Measurements from ENCODE around the gene ERMAP.
"Not testable (repeated sequence)": the region's sequence is repeated elsewhere in the genome, so short reads cannot be mapped to it uniquely, and the experiment has no call there.

ERMAP gene

DNA sequence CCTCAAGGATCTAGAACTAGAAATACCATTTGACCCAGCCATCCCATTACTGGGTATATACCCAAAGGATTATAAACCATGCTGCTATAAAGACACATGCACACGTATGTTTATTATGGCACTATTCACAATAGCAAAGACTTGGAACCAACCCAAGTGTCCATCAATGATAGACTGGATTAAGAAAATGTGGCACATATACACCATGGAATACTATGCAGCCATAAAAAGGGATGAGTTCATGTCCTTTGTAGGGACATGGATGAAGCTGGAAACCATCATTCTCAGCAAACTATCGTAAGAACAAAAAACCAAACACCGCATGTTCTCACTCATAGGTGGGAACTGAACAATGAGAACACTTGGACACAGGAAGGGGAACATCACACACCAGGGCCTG, 2.1 kb upstream of the ERMAP start:
- DNase-seq: not testable (repeated sequence)

- no peak for DNase-seq
Observed at GRCh38 chr1:42815941-42816584, 859 bp upstream of the ERMAP start.

DNA sequence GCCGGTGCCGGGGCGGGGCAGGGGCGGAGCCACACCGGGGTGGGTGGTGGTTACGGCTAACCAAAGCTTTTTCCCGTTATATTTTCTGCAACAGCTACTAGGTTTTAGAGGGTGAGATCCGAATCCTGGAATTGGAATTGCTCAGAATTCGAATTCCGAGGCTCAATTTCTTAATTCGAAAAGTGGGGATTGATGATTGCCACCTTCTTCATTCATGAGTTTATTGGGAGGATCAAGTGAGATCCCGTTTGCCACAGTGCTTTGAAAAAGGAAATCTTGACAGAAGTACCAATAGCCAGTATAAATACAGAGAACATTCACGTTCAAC, 482 bp downstream of the ERMAP start:
- DNase-seq: no peak

- no peak for DNase-seq
Observed at GRCh38 chr1:42817976-42818375, 1.1 kb downstream of the ERMAP start.

- DNase-seq: no peak
Observed at GRCh38 chr1:42820813-42821212, 3.9 kb downstream of the ERMAP start.

DNA sequence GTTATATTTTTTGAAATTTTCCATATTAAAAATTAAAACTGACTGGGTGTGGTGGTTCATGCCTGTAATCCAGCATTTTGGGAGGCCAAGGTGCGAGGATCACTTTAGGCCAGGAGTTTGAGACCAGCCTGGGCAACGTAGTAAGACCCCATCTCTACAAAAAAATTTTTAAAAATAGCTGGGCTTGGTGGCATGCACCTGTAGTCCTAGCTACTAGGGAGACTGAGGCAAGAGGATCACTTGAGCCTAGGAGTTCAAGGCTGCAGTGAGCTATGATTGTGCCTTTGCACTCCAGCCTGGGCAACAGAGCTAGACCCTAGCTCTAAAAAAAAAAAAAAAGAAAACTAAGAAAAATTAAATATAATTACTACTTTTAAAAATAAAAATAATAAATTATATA, 4.8 kb downstream of the ERMAP start:
- no peak for DNase-seq

DNA sequence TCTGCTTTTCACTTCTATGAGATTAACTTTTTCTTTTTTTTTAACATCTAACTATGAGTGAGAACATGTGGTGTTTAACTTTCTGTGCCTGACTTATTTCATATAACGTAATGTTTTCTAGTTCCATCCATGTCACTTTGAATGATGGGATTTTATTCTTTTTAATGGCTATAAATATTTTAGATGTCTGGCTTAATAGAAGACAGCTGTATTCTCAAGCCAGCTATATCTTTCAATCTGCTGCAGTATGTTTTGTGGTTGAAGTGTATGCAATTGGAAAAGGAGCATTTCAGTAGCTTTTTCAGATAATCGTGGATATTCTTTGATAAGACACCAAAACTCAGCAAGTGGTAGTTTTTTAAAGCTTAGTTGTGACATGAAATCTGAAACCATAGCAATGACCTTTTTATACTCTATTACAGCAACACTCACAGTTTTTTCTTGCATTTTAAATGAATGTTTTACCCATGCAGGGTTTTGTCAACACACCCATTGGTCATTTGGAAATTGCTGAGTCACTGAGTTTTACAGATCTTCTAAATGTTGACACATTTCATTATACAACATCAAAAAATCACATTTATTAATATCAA, 6.0 kb downstream of the ERMAP start:
- no peak for DNase-seq

DNA sequence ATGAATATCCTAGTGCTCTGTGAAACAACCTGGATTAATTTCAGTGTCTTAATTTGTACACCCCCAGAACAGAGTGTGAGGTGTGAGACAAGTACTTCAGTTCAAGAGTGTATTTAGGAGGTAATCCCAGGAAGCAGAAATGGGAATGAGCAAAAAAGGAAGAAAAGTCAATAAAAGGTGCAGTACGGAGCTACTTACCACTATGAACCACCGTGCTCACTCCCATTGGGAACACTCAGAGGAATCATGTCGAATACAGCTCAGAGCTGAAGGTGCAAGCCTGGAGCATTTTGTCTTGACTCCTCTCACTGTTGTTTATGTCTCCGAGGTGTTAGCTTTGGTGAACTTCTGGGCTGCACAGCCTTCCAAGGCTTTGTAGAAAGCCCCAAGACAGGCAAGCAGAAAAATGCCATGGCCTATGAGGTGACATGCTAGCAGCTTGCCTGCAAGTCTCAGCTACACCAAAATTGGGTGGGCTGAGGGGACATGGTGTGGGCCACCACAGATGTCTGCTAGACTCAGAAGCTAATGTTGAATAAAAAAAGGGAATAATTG, 7.6 kb downstream of the ERMAP start:
- no peak for DNase-seq

DNA sequence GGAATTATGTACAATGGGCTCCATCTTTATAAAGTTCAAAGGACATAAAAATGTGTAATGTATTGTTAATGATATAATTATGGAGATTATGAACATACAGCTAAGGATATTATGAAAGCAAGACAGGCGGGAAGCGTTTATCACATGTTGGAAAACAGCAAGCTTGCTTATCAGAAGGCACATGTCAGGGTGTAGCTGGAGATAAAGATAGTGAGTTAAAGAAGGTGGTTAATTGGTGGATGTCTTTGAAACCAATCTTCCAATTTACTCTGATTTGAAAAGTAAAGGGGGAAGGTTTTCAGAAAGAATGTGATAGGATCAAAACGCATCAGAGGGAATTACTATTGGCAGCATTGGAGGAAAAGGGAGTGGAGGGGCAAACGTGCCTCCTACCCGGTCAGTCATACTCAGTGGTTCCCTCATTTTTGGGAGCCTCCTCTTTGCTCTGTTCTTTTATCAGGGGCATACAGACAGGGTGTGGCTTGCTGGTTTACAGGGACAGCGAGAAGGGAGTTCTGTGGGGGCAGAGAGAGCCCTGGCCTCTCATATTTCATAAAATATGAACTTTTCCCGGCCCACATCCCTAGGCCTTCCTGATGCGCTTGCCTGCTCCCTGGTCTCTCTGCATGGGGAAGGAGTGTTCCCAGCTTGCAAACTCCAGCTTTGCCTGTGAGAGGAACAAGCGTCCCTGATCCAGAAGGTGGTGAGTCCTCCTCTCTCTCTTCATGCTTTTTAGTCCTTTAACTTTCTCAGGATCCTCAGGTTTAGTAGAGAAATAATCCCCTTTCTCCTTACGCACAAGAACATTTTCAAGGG, 8.3 kb downstream of the ERMAP start:
- no peak for DNase-seq

DNA sequence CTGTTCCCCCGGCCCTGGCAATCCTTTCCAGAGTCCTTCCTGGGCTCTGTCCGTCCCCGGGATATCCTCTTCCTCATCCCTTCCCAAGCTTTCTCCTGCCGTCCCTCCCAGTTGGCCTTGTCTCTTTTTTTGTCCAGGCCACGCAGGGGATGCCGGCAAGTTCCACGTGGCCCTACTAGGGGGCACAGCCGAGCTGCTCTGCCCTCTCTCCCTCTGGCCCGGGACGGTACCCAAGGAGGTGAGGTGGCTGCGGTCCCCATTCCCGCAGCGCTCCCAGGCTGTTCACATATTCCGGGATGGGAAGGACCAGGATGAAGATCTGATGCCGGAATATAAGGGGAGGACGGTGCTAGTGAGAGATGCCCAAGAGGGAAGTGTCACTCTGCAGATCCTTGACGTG, 13.7 kb downstream of the ERMAP start:
- no peak for DNase-seq

GRCh38 chr1:42831273-42831672, 14.4 kb downstream of the ERMAP start:
- no peak for DNase-seq

- no peak for DNase-seq
Observed at GRCh38 chr1:42832641-42833240, 15.8 kb downstream of the ERMAP start.

DNA sequence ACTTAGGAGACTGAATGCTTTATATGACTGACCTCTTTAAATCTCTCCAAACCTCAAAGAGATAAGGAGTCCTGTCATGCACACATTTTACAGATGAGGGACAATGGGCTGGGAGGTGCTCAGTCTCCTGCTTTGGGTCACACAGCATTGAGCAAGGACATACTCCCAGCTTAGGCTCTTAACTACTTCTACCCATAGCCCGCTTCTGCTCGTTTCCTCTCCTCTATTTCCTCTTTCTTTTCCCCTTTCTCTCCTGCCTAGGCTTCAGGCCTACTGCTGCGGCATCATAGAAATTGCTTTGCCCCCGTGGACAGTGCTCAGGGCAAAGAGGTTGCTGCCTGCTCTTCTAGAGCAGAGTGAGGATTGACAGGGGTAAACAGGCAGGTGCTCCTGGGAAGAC, 17.1 kb downstream of the ERMAP start:
- DNase-seq: no peak

DNA sequence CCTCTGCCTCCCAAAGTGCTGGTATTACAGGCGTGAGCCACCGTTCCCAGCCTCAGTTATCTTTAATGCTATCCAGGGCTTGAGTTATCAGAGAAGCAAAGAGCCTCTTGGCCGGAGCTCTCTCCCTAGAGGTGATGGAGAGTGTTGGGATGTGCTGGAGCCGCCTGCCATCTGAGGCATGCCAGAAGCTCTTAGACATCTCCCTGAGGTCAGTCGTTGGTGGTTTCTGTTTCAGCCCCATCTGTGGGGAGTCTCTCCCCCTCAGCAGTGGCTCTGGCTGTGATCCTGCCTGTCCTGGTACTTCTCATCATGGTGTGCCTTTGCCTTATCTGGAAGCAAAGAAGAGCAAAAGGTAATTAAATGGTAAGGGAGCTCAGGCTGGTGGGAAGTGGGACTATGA, 17.9 kb downstream of the ERMAP start:
- no peak for DNase-seq

DNA sequence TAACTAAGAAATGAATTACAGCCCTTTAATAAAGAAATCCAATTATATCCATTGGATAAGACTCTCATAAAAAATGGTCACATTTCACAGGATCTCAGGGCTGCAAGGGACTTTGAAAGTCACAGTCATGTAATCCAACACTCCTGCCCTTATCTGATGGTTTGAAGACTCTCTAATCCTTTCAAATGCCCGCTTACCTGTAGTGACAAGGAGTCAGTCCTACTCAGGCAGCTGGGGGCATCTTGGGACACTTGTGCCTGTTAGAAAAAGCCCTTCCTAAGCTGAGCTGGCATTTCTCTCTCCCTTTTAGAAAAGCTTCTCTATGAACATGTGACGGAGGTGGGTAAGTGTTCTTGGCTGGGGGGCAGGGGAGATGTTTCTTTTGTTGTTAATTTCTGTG, 18.5 kb downstream of the ERMAP start:
- no peak for DNase-seq

DNA sequence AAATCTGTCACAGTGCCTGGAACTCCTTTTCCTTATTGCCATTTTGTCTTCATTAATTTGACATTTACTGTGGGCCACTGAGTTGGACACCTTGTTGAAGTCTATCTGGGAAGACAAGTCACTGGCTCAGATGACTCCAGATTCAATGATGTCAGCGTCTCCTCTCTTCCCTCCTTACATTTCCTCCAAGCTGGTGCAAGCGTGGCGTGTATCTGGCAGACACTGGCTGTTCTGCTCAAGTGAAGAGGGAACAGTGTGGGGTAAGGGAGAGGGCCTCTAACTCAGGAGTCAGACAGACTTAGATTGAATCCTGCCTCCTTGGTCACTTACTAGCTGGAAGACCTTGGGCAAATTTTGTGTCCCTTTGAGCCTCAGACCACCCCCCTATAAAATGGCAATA, 20.8 kb downstream of the ERMAP start:
- no peak for DNase-seq

GRCh38 chr1:42838482-42839190, 21.7 kb downstream of the ERMAP start:
- no peak for DNase-seq

GRCh38 chr1:42841010-42841409, 24.1 kb downstream of the ERMAP start:
- no peak for DNase-seq

DNA sequence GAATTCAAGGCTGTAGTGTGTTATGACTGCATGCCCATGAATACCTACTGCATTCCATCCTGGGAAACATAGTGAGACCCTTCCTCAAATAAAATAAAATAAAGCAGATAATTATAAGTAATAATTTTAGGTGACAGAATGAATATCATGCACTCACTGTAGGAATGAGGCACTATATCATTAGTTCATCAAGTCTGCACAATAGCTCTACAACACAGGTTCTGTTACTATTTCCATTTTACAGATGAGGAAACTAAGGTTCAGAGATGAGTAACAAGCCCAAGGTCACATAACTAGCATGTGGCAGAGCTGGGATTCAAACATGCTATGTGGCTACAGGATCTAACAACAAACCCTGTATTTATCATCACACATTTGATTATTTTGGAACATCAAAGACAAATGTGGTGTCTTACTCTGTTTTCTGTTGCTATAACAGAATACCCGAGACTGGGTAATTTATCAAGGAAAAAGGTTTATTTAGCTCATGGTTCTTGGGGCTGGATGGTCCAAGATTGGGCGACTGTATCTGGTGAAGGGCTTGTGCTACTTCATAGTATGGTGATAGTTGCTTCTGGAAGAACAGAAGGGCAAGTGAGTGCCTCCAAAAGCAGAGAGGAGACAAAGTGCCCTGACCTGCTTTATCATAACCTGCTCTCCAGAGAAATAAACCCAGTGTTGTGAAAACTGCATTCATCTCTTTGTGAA, 24.7 kb downstream of the ERMAP start:
- no peak for DNase-seq

GRCh38 chr1:42844592-42845140, 27.7 kb downstream of the ERMAP start:
- no peak for DNase-seq

- DNase-seq: no peak
Observed at GRCh38 chr1:42845193-42845592, 28.3 kb downstream of the ERMAP start.

DNA sequence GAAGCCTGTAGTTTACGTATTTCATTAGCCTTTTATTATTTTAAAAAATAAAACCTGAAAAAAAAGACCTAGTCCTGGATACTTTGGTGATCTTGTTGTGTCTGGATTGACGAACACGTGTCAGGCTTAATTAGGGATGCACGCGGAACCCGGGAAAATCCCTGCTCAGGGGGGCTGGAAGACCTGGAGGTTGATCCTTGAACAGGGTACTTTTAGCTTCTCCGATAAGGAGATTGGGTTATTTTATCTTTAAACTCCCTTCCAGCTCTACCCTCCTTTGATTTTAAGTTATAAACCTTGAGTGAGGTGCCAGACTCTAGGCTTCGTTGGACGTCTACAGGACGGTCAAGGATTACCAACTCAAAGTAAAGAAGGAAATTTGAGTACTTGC, 28.9 kb downstream of the ERMAP start:
- DNase-seq: no peak

Data from NCI-H446 treated with DMSO at 0.1 percent for 48 hours (cell line).